B cell (primary cell): ENCODE data around the gene MTHFD2L. TPM values are rescaled to one million over a fixed set of nuclear protein-coding genes. Genes with fewer than 3 reads are reported as not detected.

Experiments
- ATAC-seq: fragments of 200-7000 bp; cut with Tn5 transposase; one replicate; pipeline ENCODE4 v1.10.0; 2021; ENCODE audit warnings: low read depth, mild to moderate bottlenecking, moderate number of reproducible peaks, moderate library complexity
- CTCF ChIA-PET: fragments of 350-600 bp; sonication (Branson Sonifier 250); formaldehyde crosslinking; loops from one replicate; lab custom pipeline; 2021; ENCODE audit warnings: antibody characterized with exemption, inconsistent platforms; lab: Charles Lee
- POLR2A ChIA-PET: fragments of 350-600 bp; sonication (Branson Sonifier 250); formaldehyde crosslinking; loops from one replicate; lab custom pipeline; 2021; ENCODE audit warnings: antibody characterized with exemption; lab: Charles Lee
- DNase-seq: peaks from one replicate; pipeline ENCODE4 v3.0.0; 2013
- H2AFZ ChIP-seq: 2 replicates; pipeline ENCODE4 v1.6.1; 2012; ENCODE audit warnings: mild to moderate bottlenecking, low read depth, low read length; ENCODE audit not compliant: insufficient read depth, poor library complexity, severe bottlenecking
- H3K27ac ChIP-seq, 2 donors: 1 replicate in 1 of 2; 2 replicates in 1 of 2; pipeline ENCODE4 v1.5.1; 2012 to 2013; ENCODE audit warnings: low read length in 2 of 2, mild to moderate bottlenecking in 2 of 2, moderate library complexity in 1 of 2
- H3K27me3 ChIP-seq, 4 experiments: fragments of 200-600 bp in 1 of 4; sonication (generic) in 1 of 4; replicated peaks in 1 of 4; 1 replicate in 2 of 4; 2 replicates in 2 of 4; pipeline versions ENCODE4 v1.6.1 to v1.7.0; 2013 to 2016; ENCODE audit warnings: low read length in 3 of 4, mild to moderate bottlenecking in 2 of 4, mixed read lengths in 1 of 4, moderate library complexity in 1 of 4; ENCODE audit not compliant: insufficient read depth in 4 of 4, control insufficient read depth in 3 of 4; ENCODE audit errors: control extremely low read depth in 1 of 4
- H3K36me3 ChIP-seq, 2 experiments: replicated peaks in 1 of 2; 1 replicate in 1 of 2; 2 replicates in 1 of 2; pipeline versions ENCODE4 v1.6.1 to v1.7.1; 2013; ENCODE audit warnings: low read length in 1 of 2; ENCODE audit not compliant: insufficient read depth in 2 of 2, control insufficient read depth in 1 of 2; ENCODE audit errors: control extremely low read depth in 1 of 2, extremely low read depth in 1 of 2
- H3K4me1 ChIP-seq, 2 donors: fragments of 200-600 bp in 1 of 2; sonication (generic) in 1 of 2; 1 replicate in 1 of 2; 2 replicates in 1 of 2; pipeline versions ENCODE4 v1.5.1 to v1.6.1; 2013 to 2017; ENCODE audit warnings: low read length in 2 of 2; ENCODE audit not compliant: control insufficient read depth in 2 of 2, insufficient read depth in 2 of 2
- H3K4me2 ChIP-seq: replicated peaks from 2 replicates; pipeline ENCODE3; 2012; ENCODE audit warnings: mild to moderate bottlenecking, low read depth, low read length; ENCODE audit not compliant: poor library complexity, severe bottlenecking
- H3K4me3 ChIP-seq, 5 experiments: fragments of 200-600 bp in 1 of 5; sonication (generic) in 1 of 5; 1 replicate in 3 of 5; 2 replicates in 2 of 5; pipeline versions ENCODE4 v1.5.1 to v1.7.0; 2011 to 2016; ENCODE audit warnings: low read length in 4 of 5, mild to moderate bottlenecking in 4 of 5, low read depth in 2 of 5, control low read depth in 1 of 5, moderate library complexity in 1 of 5; ENCODE audit not compliant: insufficient read depth in 1 of 5; ENCODE audit errors: control extremely low read depth in 1 of 5, extremely low read depth in 1 of 5
- H3K79me2 ChIP-seq: fragments of 200-600 bp; sonication (generic); one replicate; pipeline ENCODE4 v1.6.0; 2016; ENCODE audit warnings: low read length; ENCODE audit not compliant: control insufficient read depth, insufficient read depth
- H3K9ac ChIP-seq: fragments of 200-600 bp; sonication (generic); 2 replicates; pipeline ENCODE4 v1.6.1; 2017; ENCODE audit warnings: mild to moderate bottlenecking, low read length, moderate library complexity
- H3K9me3 ChIP-seq, 3 donors: one replicate each; pipeline versions ENCODE4 v1.6.1 to v1.7.1; 2013; ENCODE audit warnings: low read length in 2 of 3; ENCODE audit not compliant: control insufficient read depth in 2 of 3, insufficient read depth in 1 of 3; ENCODE audit errors: control extremely low read depth in 1 of 3
- H4K20me1 ChIP-seq: 2 replicates; pipeline ENCODE4 v1.6.0; 2012; ENCODE audit warnings: mild to moderate bottlenecking, low read length; ENCODE audit not compliant: insufficient read depth, control insufficient read depth, poor library complexity, severe bottlenecking
- H3K27ac Mint-ChIP-seq: one replicate; pipeline ENCODE4 v1.8.0; 2021; ENCODE audit warnings: mixed read lengths
- H3K27me3 Mint-ChIP-seq: one replicate; pipeline ENCODE4 v1.8.0; 2021; ENCODE audit warnings: mixed read lengths
- H3K4me1 Mint-ChIP-seq: one replicate; pipeline ENCODE4 v1.8.0; 2021; ENCODE audit warnings: mixed read lengths
- H3K4me3 Mint-ChIP-seq: one replicate; pipeline ENCODE4 v1.8.0; 2021; ENCODE audit warnings: mixed read lengths
- H3K9me3 Mint-ChIP-seq: one replicate; pipeline ENCODE4 v1.8.0; 2022; ENCODE audit warnings: mixed read lengths; ENCODE audit not compliant: insufficient read depth
- CTCF ChIP-seq: fragments of 200-600 bp; IDR thresholded peaks from one replicate; pipeline ENCODE4 v1.8.0; 2022; ENCODE audit warnings: antibody characterized with exemption, mild to moderate bottlenecking
- EZH2 ChIP-seq: IDR thresholded peaks from 2 replicates; pipeline ENCODE4 v1.6.1; 2012; ENCODE audit warnings: borderline replicate concordance, low read depth, mild to moderate bottlenecking, moderate library complexity, low read length; ENCODE audit not compliant: insufficient read depth, poor library complexity, severe bottlenecking
- WGBS: methylation state at CpG from one replicate; pipeline ENCODE4 v1.1.5; 2013; ENCODE audit warnings: missing lambda C conversion rate; ENCODE audit not compliant: insufficient coverage; 5-methylcytosine and 5-hydroxymethylcytosine counted together
- intact Hi-C: fragments of 100-400 bp; cut with micrococcal nuclease; formaldehyde crosslinking; loops from one replicate; pipeline ENCODE4 v1.10.0; 2022
- polyA plus RNA-seq: library from polyadenylated mRNA; depleted of rRNA; stranded (reverse); fragments of >200 nt; gene quantifications from 2 replicates; pipeline ENCODE4 v1.2.3, GENCODE V29; 2012
- total RNA-seq, 2 donors: library from RNA; stranded (reverse); fragments of 120-200 nt in 1 of 2; gene quantifications; 1 replicate in 1 of 2; 2 replicates in 1 of 2; pipeline versions ENCODE4 v1.2.3 to v1.2.4, GENCODE V29; 2013 to 2022

Gene MTHFD2L
- total and polyA plus RNA-seq, 2 donors (not counting 1 experiment from before 2014, with no cell fraction given) = 5.5 to 12.6 TPM

- Histone ChIP-seq H3K4me2 (no peak overlapping the region), H3K9ac (no peak overlapping the region), H3K27ac (no peak overlapping the region), H3K27me3 (peaks cover 0 to 10% (median 8%) of the 10 kb centered on the region in 4 experiments), H3K4me3 (no peak overlapping the region), H3K79me2 (no peaks in the 10 kb centered on the region), H3K36me3 (no peaks in the 10 kb centered on the region), H2AFZ (no peak overlapping the region), H3K9me3 (no peaks in the 10 kb centered on the region), H4K20me1 (no peaks in the 10 kb centered on the region), H3K4me1 (no peaks in the 10 kb centered on the region)
- ChIA-PET POLR2A (no interaction called here), CTCF (interaction anchor here (1.2 kb wide), 1 partner anchor 207 kb away, joined by 3 read pairs; no protein-coding TSS in a partner anchor)
- no CpG with 5 or more reads among the region's 3 CpGs for WGBS
- Mint-ChIP-seq H3K27ac (no peak overlapping the region), H3K9me3 (no peaks in the 10 kb centered on the region), H3K27me3 (peaks cover 38% of the 10 kb centered on the region), H3K4me3 (no peak overlapping the region), H3K4me1 (no peaks in the 10 kb centered on the region)
- intact Hi-C loops = no loop called here
- no peak for TF ChIP-seq EZH2
- TF ChIP-seq CTCF = no peak
- ATAC-seq = no peak
- no peak for DNase-seq
These were observed 166.3 kb downstream of the MTHFD2L start for GRCh38 chr4:74324262-74324661.

GRCh38 chr4:74325886-74326285 is 168.0 kb downstream of the MTHFD2L start:
- intact Hi-C loops = no loop called here
- Mint-ChIP-seq H3K9me3 (no peaks in the 10 kb centered on the region), H3K27me3 (peaks cover 37% of the 10 kb centered on the region), H3K27ac (no peak overlapping the region), H3K4me3 (no peak overlapping the region), H3K4me1 (no peaks in the 10 kb centered on the region)
- Histone ChIP-seq H3K4me3 (no peak overlapping the region), H3K79me2 (no peaks in the 10 kb centered on the region), H2AFZ (no peak overlapping the region), H3K27me3 (peaks cover 0 to 10% (median 8%) of the 10 kb centered on the region in 4 experiments), H3K9me3 (no peaks in the 10 kb centered on the region), H3K4me1 (no peaks in the 10 kb centered on the region), H4K20me1 (no peaks in the 10 kb centered on the region), H3K36me3 (no peaks in the 10 kb centered on the region), H3K4me2 (no peak overlapping the region), H3K9ac (no peak overlapping the region), H3K27ac (no peak overlapping the region)
- POLR2A ChIA-PET = no interaction called here
- ATAC-seq = no peak
- no peak for DNase-seq
- TF ChIP-seq EZH2 = no peak
- TF ChIP-seq CTCF = no peak
- WGBS = no CpG with 5 or more reads among the region's 2 CpGs
- CTCF ChIA-PET = no interaction called here
